ENCODE data around the gene XYLT1. TPM values are rescaled to one million over a fixed set of nuclear protein-coding genes. Genes with fewer than 3 reads are reported as not detected.

Gene XYLT1
- total and polyA plus RNA-seq, 2 of the 4 experiments (the other 2 are of a cell fraction) = 9.0 to 12.7 TPM

DNA sequence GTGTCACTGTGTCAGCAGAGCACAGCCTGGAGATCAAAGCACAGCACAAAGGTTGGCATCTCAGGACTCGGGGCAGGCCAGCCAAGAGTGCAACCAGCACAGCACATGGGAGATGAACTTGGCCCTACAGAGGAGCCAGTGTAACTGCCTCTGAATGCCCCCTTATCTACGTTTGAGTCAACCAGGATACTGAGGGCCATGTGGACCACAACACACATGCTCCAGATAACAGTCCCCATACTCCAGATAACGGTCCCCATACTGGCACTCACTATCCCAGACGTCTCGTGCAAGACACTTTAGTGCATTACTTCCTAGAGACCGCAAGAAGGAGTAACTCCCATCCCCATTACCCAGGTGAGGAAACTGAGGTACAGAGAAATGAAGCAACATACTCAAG is 88.2 kb downstream of the XYLT1 start:
- peaks cover 42% of the 10 kb centered on the region for H4K20me1 ChIP-seq (ENCODE audit: insufficient read depth, low read length)
- no peak overlapping the region for H3K4me3 ChIP-seq (ENCODE audit: insufficient read depth, low read depth, low read length)
- no peak overlapping the region for H2AK5ac ChIP-seq (ENCODE audit: low read depth, low read length)
- BruUV-seq (replicated peaks) = no TSS peak
- H3K4me1 ChIP-seq (ENCODE audit: control insufficient read depth, insufficient read depth, low read length) = peaks cover 8% of the 10 kb centered on the region
- H2BK15ac ChIP-seq (ENCODE audit: low read depth, low read length) = no peak overlapping the region
- intact Hi-C loops (cut with micrococcal nuclease) (no loop called here), in situ Hi-C loops (cut with MboI; ENCODE audit: low sequenced_read_pairs) (no loop called here), dilution Hi-C loops (cut with HindIII; ENCODE audit: low sequenced_read_pairs, unreplicated experiment) (no loop called here)
- no peak for DNase-seq
- H3K9me1 ChIP-seq (ENCODE audit: insufficient read depth, low read length) = peaks cover 4% of the 10 kb centered on the region; the same call in 1 of the 2 replicates
- no peak overlapping the region for H2BK5ac ChIP-seq (ENCODE audit: low read depth, low read length, poor library complexity, severe bottlenecking)
- no peak overlapping the region for H4K5ac ChIP-seq (ENCODE audit: low read depth, low read length)
- no peak overlapping the region for H3K23ac ChIP-seq (ENCODE audit: low read depth, low read length)
- H2AFZ ChIP-seq (replicated peaks; ENCODE audit: low read length, poor library complexity) = no peak overlapping the region
- H3K9me3 ChIP-seq (ENCODE audit: control insufficient read depth, insufficient read depth, low read length) = no peaks in the 10 kb centered on the region
- ATAC-seq (ENCODE audit: low read depth) = no peak
- TF ChIP-seq, protein P1, sequence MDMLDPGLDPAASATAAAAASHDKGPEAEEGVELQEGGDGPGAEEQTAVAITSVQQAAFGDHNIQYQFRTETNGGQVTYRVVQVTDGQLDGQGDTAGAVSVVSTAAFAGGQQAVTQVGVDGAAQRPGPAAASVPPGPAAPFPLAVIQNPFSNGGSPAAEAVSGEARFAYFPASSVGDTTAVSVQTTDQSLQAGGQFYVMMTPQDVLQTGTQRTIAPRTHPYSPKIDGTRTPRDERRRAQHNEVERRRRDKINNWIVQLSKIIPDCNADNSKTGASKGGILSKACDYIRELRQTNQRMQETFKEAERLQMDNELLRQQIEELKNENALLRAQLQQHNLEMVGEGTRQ (IDR thresholded peaks at IDR 0.05; ENCODE audit: low read depth, low read length) = no peak
- TF ChIP-seq BHLHE40 (IDR thresholded peaks at IDR 0.05; ENCODE audit: low read depth, low read length) = no peak
- TF ChIP-seq FOS (IDR thresholded peaks at IDR 0.05; ENCODE audit: low read depth, low read length) = no peak
- TF ChIP-seq RAD21 (IDR thresholded peaks at IDR 0.05; ENCODE audit: low read length) = no peak
- TF ChIP-seq MXI1 (IDR thresholded peaks at IDR 0.05; ENCODE audit: borderline replicate concordance, low read depth, low read length) = no peak
- no peak for TF ChIP-seq CHD1 (IDR thresholded peaks at IDR 0.05; ENCODE audit: low read depth, low read length)
- no peak for TF ChIP-seq POLR2A (IDR thresholded peaks at IDR 0.05; ENCODE audit: low read depth, low read length)
- TF ChIP-seq RFX5 (IDR thresholded peaks at IDR 0.05; ENCODE audit: low read depth, low read length) = no peak
- no peak for TF ChIP-seq RCOR1 (IDR thresholded peaks at IDR 0.05; ENCODE audit: insufficient replicate concordance, low read length)
- no peak overlapping the region for H3K27ac ChIP-seq (ENCODE audit: insufficient read depth, low read length)
- H2BK20ac ChIP-seq (ENCODE audit: low read depth, low read length) = no peak overlapping the region
- no peaks in the 10 kb centered on the region for H3K36me3 ChIP-seq (ENCODE audit: control insufficient read depth, insufficient read depth, low read length)
- H4K8ac ChIP-seq (ENCODE audit: low read depth in 2 of 2, low read length in 2 of 2) = no peak overlapping the region
- H3K14ac ChIP-seq (replicated peaks; ENCODE audit: low read depth, low read length) = no peak overlapping the region
- ChIA-PET CTCF (no interaction called here), POLR2A (ENCODE audit: unreplicated experiment) (no interaction called here)
- WGBS, 2 experiments (ENCODE audit: extremely low coverage in 2 of 2, insufficient read length in 1 of 2) = 82% methylated on average over 2 of the region's 6 CpGs; no CpG with 5 or more reads in 1 of the 2 experiments
- no peak overlapping the region for H3K56ac ChIP-seq (ENCODE audit: extremely low read depth, insufficient read depth, low read length)
- no peaks in the 10 kb centered on the region for H3K27me3 ChIP-seq (ENCODE audit: control insufficient read depth, insufficient read depth, low read length)
- H2BK120ac ChIP-seq (ENCODE audit: low read depth, low read length) = no peak overlapping the region
- no peak overlapping the region for H3K4ac ChIP-seq (ENCODE audit: low read depth, low read length)
- no peak overlapping the region for H2AK9ac ChIP-seq (replicated peaks; ENCODE audit: low read depth, low read length, poor library complexity)
- no peak overlapping the region for H3K18ac ChIP-seq (ENCODE audit: low read depth, low read length)
- no peak overlapping the region for H4K91ac ChIP-seq (ENCODE audit: insufficient read depth, low read depth, low read length)
- no peak overlapping the region for H3K4me2 ChIP-seq (ENCODE audit: low read depth, low read length)
- H3K79me1 ChIP-seq (ENCODE audit: low read depth in 1 of 2, low read length in 2 of 2) = peaks cover 10 to 44% of the 10 kb centered on the region in 2 experiments; a peak in 3 of 4 replicates
- no peak overlapping the region for H3K9ac ChIP-seq (ENCODE audit: low read depth, low read length)
